Gastrocnemius medialis (tissue), 4 donors: Measurements from ENCODE around the gene KLK15. TPM values are rescaled to one million over a fixed set of nuclear protein-coding genes. Genes with fewer than 3 reads are reported as not detected.
A peak's percentile ranks its signal among the peaks of the same experiment; 100 is the strongest.

Experiments used
- ATAC-seq, 2 donors: fragments of 150-250 bp; one replicate each; pipeline ENCODE4 v1.9.1; 2016
- DNase-seq, 2 donors: peaks; one replicate each; pipeline ENCODE4 v3.0.0-alpha.2; 2019
- H3K27ac ChIP-seq, 4 donors: fragments of 200-600 bp; sonication (generic); 1 replicate in 1 of 4; 2 replicates in 3 of 4; pipeline ENCODE4 v1.5.1; 2016 to 2018; ENCODE audit warnings: mild to moderate bottlenecking in 2 of 4, moderate library complexity in 1 of 4
- H3K27me3 ChIP-seq, 3 donors: fragments of 200-600 bp; sonication (generic) in 2 of 3; 1 replicate in 1 of 3; 2 replicates in 2 of 3; pipeline versions ENCODE4 v1.5.1 to v1.6.0; 2016 to 2019; ENCODE audit warnings: mild to moderate bottlenecking in 1 of 3, moderate library complexity in 1 of 3
- H3K36me3 ChIP-seq, 2 donors: fragments of 200-600 bp; sonication (generic) in 1 of 2; one replicate each; pipeline ENCODE4 v1.5.1; 2017 to 2018
- H3K4me1 ChIP-seq, 2 donors: fragments of 200-600 bp; sonication (generic) in 1 of 2; one replicate each; pipeline ENCODE4 v1.5.1; 2016 to 2017; ENCODE audit warnings: mild to moderate bottlenecking in 2 of 2
- H3K4me3 ChIP-seq, 4 donors: fragments of 200-600 bp; sonication (generic) in 3 of 4; 1 replicate in 1 of 4; 2 replicates in 3 of 4; pipeline ENCODE4 v1.5.1; 2016 to 2019; ENCODE audit warnings: mild to moderate bottlenecking in 2 of 4
- H3K9me3 ChIP-seq, 3 donors: fragments of 200-600 bp; sonication (generic) in 2 of 3; 1 replicate in 1 of 3; 2 replicates in 2 of 3; pipeline ENCODE4 v1.5.1; 2016 to 2019
- CTCF ChIP-seq, 5 experiments: fragments of 450-650 bp in 3 of 5; fragments of 200-600 bp in 2 of 5; sonication (generic) in 2 of 5; IDR thresholded peaks in 4 of 5; conservative IDR thresholded peaks in 1 of 5; 1 replicate in 4 of 5; 2 replicates in 1 of 5; pipeline ENCODE4 v1.5.1; 2016 to 2019; ENCODE audit warnings: antibody characterized with exemption in 5 of 5, mild to moderate bottlenecking in 3 of 5, moderate library complexity in 3 of 5
- POLR2A ChIP-seq, 2 donors: fragments of 450-650 bp; IDR thresholded peaks; one replicate each; pipeline ENCODE4 v1.6.1; 2017; ENCODE audit warnings: antibody characterized with exemption in 2 of 2, mild to moderate bottlenecking in 2 of 2, moderate library complexity in 2 of 2
- in situ Hi-C, 4 donors: fragments of 200-750 bp; cut with MboI; loops; one replicate each; pipeline versions ENCODE4 v1.15.0 to v1.8.0; 2017; ENCODE audit warnings: low sequenced_read_pairs in 4 of 4
- intact Hi-C: fragments of 100-400 bp; cut with DNase I; formaldehyde crosslinking; loops from one replicate; pipeline ENCODE4 v1.15.1; 2023; ENCODE audit warnings: low total_unique reads
- total RNA-seq, 4 donors: library from RNA; depleted of rRNA; stranded (reverse); fragments of >200 nt; gene quantifications; one replicate each; pipeline versions ENCODE4 v1.1.0 to v1.2.3, GENCODE V29; 2016

Gene KLK15
- total RNA-seq, 4 donors from 2014 or later, result not detected

- H3K9me3 ChIP-seq, result no peaks in the 10 kb centered on the region
- H3K4me1 ChIP-seq, result peaks cover 15 to 23% of the 10 kb centered on the region in 2 donors
- DNase-seq (peak; percentile 96 to 98), ATAC-seq (peak; percentile 98)
- peak overlapping the region; percentile 82 to 100 (median 84) for H3K4me3 ChIP-seq
- no peaks in the 10 kb centered on the region for H3K27me3 ChIP-seq
- TF ChIP-seq POLR2A (IDR thresholded peaks at IDR 0.05) (peak; percentile 56 to 60), CTCF (IDR thresholded peaks at IDR 0.05 in 4 of 5, conservative IDR thresholded peaks at IDR 0.05 in 1 of 5) (peak in 1 of 5 experiments; percentile 16)
- in situ Hi-C loops, result no loop called here
- H3K27ac ChIP-seq, result peak overlapping the region; percentile 92 to 100 (median 94)
- no peaks in the 10 kb centered on the region for H3K36me3 ChIP-seq
- intact Hi-C loops, result loop anchor here (1.0 to 10.0 kb wide), 7 partner anchors 80 to 1352 kb away; partner anchors contain the start of genes ALDH16A1, ASPDH, CTU1 and ETFB
Observed at GRCh38 chr19:50804420-50805272, 28.7 kb downstream of the KLK15 start.

GRCh38 chr19:50803633-50804419 lies 29.5 kb downstream of the KLK15 start:
- in situ Hi-C loops, result no loop called here
- H3K27me3 ChIP-seq, result no peaks in the 10 kb centered on the region
- H3K9me3 ChIP-seq, result no peaks in the 10 kb centered on the region
- H3K4me3 ChIP-seq, result peak overlapping the region; percentile 82 to 100 (median 84)
- peak overlapping the region; percentile 92 to 100 (median 94) for H3K27ac ChIP-seq
- intact Hi-C loops, result loop anchor here (1.0 to 10.0 kb wide), 7 partner anchors 80 to 1352 kb away; partner anchors contain the start of genes ALDH16A1, ASPDH, CTU1 and ETFB
- peaks cover 0 to 6% of the 10 kb centered on the region in 2 donors for H3K36me3 ChIP-seq
- no peak for DNase-seq
- peak; percentile 4 for ATAC-seq
- peaks cover 15 to 23% of the 10 kb centered on the region in 2 donors for H3K4me1 ChIP-seq
- no peak for TF ChIP-seq CTCF (IDR thresholded peaks at IDR 0.05 in 4 of 5, conservative IDR thresholded peaks at IDR 0.05 in 1 of 5)

- intact Hi-C loops (loop anchor here (5.0 to 10.0 kb wide), 5 partner anchors 286 to 1349 kb away; partner anchors contain the start of genes ALDH16A1, ASPDH, CTU1 and JOSD2), in situ Hi-C loops (no loop called here)
- DNase-seq (no peak), ATAC-seq (no peak)
- Histone ChIP-seq H3K9me3 (no peaks in the 10 kb centered on the region), H3K4me3 (no peak overlapping the region), H3K27ac (no peak overlapping the region), H3K4me1 (peaks cover 15 to 23% of the 10 kb centered on the region in 2 donors), H3K27me3 (no peaks in the 10 kb centered on the region), H3K36me3 (peaks cover 0 to 25% of the 10 kb centered on the region in 2 donors)
- no peak for TF ChIP-seq POLR2A (IDR thresholded peaks at IDR 0.05)
- no peak for TF ChIP-seq CTCF (IDR thresholded peaks at IDR 0.05 in 4 of 5, conservative IDR thresholded peaks at IDR 0.05 in 1 of 5)
Observed at GRCh38 chr19:50801107-50801506, 32.3 kb downstream of the KLK15 start.

GRCh38 chr19:50799547-50799851 lies 33.9 kb downstream of the KLK15 start:
- H3K4me1 ChIP-seq, result peaks cover 10 to 18% of the 10 kb centered on the region in 2 donors
- H3K27ac ChIP-seq, result no peak overlapping the region
- TF ChIP-seq CTCF (IDR thresholded peaks at IDR 0.05 in 4 of 5, conservative IDR thresholded peaks at IDR 0.05 in 1 of 5), result no peak
- H3K36me3 ChIP-seq, result peaks cover 0 to 25% of the 10 kb centered on the region in 2 donors
- in situ Hi-C loops (loop anchor here in 3 of 4 donors (25.0 kb wide), 1 partner anchor 262 kb away; no protein-coding TSS in a partner anchor), intact Hi-C loops (no loop called here)
- no peak for DNase-seq
- no peak for ATAC-seq
- H3K27me3 ChIP-seq, result no peaks in the 10 kb centered on the region
- H3K9me3 ChIP-seq, result no peaks in the 10 kb centered on the region
- H3K4me3 ChIP-seq, result no peak overlapping the region
